Pons (tissue), 1 donor: ENCODE data around the gene FOXN1.

ENCODE experiments used
- DNase-seq: peaks from one replicate; pipeline ENCODE4 v3.0.0-alpha.2; 2016; ENCODE audit warnings: low spot score

Gene FOXN1

DNA sequence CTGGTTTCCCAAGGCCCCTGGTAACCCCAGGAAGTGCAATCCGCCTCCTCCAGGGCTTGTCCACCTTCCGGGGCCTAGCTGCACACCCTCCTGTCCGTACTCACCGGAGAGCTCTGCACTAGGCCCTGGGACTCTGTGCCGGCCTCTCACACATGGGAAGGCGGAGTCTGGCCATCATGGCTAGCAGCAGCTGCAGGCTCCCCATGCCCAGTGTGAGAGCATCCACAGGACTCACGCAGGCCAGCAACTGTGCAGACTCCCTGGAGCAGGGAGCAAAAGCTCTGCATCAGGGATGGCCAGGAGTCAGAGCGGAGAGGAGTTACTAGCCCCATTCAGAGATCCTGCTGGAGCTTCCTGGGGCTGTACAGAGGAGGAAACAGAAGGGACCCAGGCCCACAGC is 20.2 kb downstream of the FOXN1 start:
- no peak for DNase-seq

DNA sequence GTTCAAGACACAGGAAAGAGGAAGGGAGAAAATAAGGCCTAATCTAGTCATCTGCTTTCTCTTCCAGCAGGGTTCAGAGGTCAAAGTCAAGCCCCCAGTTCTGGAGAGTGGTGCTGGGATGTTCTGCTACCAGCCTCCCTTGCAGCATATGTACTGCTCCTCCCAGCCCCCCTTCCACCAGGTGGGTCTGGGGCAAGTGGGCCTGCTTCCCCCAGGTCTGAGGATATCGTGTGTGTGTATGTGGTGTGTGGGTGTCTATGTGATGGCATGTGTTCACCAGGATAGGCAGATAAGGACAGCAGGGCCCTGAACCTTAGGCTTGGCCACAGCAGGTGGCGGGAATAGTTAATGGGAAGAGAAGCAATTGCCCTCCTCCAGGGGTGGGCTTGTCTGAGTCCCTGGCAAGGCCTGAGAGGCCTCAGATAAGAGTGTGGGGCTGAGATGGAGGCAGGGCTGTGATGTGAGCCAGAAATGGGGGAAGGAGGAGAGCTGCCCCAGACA is 21.1 kb downstream of the FOXN1 start:
- DNase-seq: no peak

DNA sequence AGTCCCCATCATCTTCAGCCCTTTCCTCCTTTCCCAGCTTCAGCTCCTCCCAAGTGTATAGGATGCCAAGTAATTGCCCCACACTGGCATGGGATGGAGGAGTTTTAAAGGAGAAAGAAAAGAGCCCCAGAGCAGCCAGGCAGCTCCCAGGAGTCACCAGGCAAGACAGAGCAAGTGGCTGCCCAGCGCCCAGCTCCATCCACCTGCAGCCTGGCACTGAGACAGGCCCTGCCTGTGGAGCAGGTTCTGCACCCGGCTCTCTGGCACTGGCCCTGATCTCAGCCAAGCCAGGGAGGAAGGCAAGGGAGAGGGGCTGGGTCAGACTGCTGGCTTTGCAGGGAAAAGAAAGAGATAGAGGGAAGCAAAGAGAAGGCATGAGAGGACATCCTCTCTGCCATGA is 21.7 kb downstream of the FOXN1 start:
- no peak for DNase-seq

DNA sequence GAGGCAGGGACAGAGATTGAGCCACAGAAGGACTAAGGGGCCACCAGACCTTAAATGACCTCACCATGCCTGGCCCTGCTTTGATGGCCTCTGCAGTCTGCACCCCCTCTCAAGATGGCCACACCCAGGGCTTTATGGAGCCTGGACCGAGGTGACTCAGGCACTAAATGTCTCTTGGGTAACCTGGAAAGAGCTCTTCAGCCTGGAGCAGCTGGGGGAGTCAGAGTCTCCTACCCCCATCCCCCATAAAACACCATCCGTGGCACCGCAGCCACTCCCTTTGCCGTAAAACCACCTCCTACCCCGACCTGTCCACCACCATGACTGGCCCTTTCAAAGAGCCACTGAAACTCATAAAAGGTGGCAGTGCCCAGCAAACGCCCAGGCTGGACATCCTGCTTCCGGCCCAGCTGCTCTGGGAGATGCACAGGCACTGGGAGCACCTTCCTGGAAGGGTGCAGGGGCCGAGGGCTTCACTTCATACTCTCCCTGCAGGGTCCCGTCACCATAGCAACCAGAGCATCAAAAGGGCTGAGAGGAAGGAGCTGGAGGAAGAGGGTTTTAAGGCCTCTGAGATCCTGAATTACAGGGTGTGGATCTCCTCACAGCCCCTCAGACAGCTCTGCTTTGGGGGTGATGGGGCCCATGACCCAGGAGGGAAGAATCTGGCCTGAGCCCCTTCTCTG is 22.3 kb downstream of the FOXN1 start:
- no peak for DNase-seq

DNA sequence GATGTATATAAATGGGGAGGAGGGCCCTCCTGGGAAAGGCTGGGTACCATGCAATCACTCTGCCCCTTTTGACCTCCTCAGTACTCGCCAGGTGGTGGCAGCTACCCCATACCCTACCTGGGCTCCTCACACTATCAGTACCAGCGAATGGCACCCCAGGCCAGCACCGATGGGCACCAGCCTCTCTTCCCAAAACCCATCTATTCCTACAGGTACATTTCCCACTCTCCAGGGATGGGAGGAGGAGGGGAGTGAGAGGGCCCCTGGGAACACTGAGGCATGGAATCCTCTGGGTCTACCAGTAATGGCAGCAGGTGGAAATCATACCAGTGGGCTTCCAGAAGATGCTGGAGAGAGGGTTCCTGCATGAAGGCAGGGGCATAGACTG is 22.9 kb downstream of the FOXN1 start:
- DNase-seq: no peak

DNA sequence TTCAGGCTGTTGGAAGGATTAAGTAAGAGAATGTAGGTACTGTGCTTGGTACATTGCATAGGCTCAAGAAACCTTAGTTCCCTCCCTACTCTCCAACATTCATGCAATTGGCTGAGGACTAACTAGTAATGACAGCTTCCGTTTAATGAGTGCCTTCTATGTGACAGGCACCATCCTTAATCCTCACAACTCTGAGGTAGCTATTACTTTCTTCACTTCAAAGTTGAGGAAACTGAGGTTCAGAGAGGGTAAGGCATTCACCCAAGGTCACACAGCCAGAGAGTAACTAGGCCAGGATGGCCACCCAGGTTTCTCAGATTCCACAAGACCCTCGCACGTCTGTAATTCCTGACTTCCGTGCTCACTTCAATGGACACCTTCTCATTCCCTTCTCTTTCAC is 24.1 kb downstream of the FOXN1 start:
- no peak for DNase-seq

DNA sequence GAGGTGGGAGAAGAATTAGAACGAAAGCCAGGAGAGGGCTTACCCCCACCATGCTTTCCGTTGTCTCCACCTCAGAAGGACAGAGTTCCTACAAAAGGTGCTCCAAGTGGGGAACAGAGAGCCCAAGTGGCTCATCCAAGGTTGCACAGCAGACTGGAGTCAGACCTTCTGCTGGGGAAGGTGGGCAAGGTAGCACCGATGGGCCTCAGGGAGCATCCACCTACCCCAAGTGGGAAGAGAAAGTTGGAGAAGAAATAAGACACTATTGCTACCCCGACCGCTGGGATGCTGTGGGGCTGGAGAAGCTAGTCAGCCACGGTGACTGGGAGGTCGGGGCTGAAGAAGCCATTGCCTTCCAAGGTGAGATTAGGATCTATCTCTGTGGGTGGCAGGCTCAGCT is 24.8 kb downstream of the FOXN1 start:
- no peak for DNase-seq

DNA sequence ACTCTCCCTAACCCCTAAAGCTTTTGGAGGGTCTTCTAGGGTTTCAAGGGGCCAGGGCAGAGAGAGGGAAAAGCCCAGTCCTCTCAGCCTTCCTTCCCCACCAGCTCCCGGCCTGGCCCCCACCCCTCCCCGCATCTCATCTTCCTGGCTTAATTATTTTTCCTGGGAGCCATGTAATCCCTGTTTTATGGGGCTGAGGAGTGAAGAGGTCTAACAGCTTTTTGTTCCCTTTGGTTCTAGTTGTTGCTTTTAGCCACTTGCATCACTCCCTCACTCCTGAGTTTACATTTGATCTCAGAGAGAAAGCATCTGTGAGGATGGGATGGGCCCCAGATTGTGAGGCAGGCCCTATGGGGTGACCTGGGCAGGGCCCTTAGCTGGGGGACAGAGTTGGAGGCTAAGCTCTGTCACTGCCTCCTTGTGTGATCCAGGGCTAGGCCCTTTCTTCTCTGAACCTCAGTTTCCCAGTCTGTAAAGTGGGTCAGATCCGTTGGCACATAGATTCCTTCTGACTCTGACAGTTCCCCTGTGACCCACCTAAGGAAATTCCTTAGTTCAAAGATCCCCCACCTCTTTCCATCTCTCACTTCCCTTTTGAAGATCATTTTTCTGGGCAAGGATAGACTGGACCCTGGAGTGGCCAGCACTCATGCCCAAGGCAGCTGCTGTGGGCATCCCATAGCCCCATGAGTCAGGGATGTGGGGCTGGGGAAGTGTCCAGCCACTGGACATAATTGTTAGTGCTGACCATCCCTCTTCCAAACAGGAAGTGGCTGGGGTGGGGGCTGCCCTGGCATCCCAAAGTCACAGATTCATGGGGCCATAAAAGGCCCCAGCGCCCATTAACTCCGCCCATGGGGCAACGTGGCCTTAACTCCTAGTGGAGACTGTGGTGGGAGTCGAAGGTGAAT is 26.2 kb downstream of the FOXN1 start:
- no peak for DNase-seq

DNA sequence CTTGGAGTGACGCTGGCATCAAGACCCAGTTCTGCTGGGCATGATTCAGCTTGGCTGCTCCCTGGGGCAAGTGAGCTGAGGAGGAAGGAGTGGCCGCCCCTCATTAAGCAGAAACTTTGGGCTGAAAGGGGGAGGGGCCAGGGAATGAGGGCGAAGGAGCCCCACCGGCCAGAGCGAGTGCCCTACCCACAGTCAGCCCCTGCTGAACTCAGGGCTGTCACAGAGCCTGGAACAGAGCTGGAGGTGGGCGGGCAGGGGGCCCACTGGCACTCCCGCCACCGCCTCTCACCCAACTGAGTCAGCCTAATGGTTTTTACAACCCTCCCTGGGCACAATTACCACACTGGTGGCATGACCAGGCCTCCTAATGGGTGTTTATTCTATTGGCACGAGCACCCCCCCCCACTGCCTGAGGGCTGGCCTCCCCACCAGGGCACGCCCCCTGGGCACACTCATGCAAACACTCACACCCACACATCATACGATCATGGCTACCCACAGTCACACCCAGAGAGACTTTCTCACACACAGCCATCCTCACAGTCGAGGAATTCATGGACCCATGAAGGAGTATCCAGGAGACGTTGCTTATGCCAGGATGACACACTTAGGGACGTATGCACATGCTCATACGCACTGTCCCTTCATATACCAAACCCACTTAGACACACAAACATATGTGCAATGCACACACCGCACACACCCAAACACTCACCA is 27.1 kb downstream of the FOXN1 start:
- DNase-seq: no peak

DNA sequence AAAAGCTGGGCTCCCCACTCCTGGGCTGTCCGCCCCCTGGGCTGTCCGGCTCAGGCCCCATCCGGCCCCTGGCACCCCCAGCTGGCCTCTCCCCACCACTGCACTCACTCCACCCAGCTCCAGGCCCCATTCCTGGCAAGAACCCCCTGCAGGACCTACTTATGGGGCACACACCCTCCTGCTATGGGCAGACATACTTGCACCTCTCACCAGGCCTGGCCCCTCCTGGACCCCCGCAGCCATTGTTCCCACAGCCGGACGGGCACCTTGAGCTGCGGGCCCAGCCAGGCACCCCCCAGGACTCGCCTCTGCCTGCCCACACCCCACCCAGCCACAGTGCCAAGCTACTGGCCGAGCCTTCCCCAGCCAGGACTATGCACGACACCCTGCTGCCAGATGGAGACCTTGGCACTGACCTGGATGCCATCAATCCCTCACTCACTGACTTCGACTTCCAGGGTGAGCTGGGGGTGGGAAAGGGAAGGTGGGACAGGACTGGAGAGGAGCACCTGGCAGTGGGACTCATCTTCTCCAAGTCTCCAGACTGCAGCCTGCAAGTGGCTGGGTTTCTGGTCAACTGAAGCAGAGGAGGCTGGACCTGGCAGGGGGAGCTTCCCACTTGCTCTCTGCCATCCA is 28.7 kb downstream of the FOXN1 start:
- no peak for DNase-seq

DNA sequence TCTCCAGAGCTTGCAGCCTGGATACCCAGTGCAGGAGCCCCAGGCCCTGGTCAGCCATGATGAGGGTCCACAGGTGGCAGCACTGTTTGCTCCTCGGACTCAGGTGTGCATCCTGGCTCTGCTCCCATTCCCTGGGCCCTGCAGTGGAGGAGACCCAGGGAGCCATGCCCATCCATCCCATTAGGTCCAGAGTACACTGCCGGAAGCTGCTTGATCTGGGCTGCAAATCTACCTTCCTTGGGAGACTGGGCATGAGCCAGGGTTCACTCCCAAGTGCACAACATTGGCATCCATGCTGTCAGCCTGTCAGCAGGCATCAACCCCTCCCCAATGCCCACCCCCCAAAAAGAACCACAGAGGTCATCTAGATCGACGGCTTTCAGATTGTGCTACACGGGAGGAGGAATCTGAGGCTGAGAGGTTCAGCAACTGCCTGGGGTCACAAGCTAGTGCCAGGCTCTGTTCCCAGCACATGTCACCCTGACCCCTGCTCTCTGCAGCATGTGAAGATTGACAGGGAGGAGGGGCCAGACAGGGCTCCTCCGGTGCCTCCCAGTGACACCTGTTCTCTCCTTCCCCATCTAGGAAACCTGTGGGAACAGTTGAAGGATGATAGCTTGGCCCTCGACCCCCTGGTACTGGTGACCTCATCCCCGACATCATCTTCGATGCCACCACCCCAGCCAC is 30.5 kb downstream of the FOXN1 start:
- DNase-seq: no peak

DNA sequence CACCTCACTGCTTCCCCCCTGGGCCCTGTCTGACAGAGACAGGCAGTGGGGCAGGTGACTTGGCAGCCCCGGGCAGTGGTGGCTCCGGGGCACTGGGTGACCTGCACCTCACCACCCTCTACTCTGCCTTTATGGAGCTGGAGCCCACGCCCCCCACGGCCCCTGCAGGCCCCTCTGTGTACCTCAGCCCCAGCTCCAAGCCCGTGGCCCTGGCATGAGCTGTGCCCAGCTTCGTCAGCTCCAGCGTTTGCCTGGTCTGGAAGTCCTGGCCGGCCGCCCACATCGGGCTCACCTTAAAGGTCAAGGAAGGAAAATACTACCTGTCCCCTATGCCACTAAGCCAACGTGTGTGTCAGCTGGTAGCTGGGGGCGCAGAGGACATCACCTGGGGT is 31.1 kb downstream of the FOXN1 start:
- DNase-seq: no peak

DNA sequence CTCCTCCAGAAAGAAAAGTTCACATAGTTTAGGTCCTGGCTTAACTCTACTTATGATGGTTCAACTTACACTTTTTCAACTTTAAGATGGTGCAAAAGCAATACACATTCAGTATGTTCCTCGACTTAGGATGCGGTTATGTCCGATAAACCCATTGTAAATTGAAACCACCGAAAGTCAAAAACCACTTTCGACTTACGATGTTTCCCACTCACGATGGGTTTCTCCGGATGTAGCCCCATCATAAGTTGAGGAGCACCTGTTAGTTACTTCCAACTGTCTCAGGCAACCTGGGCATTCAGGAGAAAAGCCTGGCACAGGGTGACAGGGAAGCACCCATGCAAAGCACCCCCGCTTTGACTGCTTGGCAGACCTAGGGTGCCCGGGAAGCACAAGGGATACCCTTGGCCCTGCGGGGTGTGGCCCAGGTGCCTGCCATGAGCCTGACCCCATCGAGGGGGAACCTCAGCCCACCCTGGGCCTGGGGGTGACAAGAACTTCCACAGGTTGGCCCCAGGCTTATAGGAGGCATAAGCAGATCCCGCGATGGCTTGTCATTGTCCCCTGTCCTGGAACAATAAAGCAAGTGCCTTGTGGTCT is 32.2 kb downstream of the FOXN1 start:
- DNase-seq: no peak

DNA sequence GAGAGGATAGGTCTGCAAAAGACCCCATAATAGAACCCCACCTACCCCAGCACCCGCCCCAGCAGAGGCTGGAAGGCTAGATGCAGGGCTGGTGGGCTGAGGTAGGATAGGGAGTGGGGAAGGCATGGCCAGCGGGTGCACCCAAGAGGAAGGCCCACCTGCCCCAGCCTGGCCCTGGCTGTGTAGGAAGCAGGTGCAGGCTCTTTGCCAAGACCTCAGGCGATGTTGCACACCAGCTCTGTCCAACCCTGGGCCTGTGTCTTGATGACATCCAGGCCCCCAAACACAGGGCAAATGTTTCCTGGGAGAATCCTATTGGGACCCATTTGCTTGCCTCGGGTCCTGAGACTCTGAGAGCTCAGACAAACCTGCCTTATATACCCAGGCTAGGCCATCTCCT is 34.1 kb downstream of the FOXN1 start:
- no peak for DNase-seq

DNA sequence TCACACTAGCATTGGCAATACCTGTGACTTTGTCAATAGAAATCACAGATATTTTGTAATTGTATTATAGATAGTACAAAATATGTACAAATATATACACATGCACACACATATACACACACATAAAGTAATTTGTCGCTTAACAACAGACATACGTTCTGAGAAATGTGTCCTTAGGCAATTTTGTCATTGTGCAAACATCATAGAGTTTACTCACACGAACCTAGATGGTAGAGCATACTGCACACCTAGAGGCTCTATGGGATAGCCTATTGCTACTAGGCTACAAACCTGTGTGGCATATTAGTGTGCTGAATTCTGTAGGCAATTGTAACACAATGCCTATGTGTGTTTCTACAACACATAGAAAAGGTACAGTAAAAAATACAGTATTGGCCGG is 35.3 kb downstream of the FOXN1 start:
- no peak for DNase-seq

DNA sequence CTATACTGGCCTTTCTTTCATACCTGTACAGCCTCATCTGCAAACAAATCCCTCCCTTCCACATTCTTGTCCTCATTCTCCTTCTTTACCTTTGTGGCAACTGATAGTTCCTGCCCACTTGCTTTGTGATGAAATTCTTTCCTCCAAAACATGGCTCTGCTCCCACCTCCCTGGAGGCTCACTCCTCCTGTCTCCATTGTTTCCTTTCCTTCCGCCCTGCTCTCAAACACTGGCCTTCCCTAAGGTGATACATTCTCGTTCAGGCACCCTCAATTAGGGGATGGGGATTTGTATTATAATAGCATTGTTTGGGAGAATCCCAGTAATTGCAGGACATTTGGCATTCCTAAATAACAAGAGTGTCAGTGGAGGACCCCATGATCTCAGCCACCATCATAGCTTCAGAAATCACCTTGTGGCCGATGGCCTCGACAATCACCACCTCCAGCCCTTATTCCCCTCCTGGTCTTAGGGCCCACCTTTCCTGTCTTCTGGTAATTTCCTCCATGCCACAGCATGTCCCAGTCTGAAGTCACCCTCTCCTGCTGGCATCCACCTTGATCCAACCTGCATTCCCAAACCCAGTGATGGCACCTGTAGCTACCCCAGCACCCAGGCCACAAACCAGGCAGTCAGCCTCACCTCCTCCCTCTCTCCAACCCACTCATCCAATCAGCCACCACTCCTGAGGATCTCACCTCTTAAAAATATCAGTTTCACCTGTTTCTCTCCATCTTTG is 38.4 kb downstream of the FOXN1 start:
- no peak for DNase-seq

DNA sequence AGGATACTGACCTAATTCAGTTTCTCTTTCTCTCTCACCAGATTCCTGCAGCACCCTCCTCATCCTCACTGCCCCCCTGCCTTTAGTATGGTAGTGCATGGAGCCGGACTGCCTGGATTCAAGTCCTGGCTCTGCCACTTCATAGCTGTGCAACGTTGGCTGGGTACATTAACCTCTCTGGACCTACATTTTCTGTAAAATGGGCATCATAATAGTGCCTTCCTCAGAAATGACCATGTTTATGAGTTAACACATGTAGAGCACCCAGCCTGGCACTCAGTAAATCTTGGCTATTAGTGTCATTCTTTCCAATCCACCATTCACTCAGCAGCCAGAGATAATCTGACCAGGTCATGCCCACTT is 39.0 kb downstream of the FOXN1 start:
- no peak for DNase-seq

DNA sequence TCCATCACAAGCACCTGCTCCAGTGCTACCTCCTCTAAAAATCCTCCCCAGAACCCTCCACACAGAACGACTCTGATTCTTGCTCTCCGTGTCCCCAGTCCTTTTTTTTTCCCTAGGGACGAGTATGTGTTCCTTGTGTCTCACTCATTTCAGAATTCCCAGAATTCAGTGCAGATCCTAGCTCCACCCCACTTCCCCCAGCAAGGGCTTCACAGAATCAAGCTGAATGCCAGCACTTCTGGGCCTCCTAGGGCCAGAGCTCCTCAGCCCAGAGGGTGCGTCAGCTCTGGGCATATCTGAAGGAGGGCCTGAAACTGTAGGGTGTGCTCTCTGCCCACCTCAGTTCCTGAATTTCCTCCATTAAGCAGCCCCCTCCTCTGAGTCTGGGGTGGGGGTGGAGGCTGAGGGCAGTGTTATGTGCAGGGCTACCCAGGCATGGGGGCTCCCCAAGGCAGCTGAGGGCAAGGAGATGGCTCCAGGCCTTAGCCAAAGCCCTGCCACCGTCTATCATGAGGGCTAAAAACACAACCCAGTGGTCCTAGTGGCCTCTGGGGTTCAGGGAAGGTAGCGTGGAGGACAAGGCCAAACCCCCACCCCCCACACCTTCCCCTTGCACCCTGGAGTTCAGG is 39.8 kb downstream of the FOXN1 start:
- no peak for DNase-seq

DNA sequence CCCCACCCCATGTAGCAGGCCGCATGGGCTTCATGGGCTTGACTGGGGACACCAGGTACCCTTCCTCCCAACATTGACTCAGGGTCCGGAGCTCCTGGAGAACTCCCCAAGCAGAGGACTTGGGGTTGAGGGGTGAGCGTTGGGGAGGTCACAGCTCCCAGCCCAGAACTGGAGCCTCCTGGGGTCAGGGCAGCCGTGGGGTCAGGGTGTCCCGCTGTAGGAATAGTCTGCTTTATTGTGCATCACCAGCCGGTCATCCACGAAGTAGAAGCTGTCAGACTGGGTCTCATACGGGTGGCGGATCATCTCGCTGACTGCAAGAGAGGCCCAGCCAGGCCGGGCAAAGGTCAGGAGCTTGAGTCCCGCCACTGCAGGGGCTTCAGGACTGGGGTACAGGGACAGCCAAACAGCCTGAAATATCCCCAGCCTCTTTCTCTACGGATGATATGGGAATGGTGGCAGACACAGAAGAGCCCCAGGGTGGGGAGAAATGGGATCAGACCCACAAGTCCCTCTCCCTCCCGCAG is 41.0 kb downstream of the FOXN1 start:
- DNase-seq: no peak
